Liver (tissue), 3 donors: Measurements from ENCODE around the gene ZCCHC8.
"Not testable (repeated sequence)": the region's sequence is repeated elsewhere in the genome, so short reads cannot be mapped to it uniquely, and the experiment has no call there.

ENCODE experiments used
- EGR1 ChIP-seq, 2 donors: IDR thresholded peaks; 2 replicates each; pipeline ENCODE4 v1.6.1; 2016 to 2018; ENCODE audit warnings: antibody characterized with exemption in 2 of 2, low read depth in 2 of 2
- HNF4G ChIP-seq: IDR thresholded peaks from 2 replicates; pipeline ENCODE4 v1.6.1; 2016; ENCODE audit warnings: antibody characterized with exemption
- RAD21 ChIP-seq, 2 donors: IDR thresholded peaks; 2 replicates each; pipeline ENCODE4 v1.6.1; 2016; ENCODE audit warnings: antibody characterized with exemption in 2 of 2, mild to moderate bottlenecking in 2 of 2
- RXRA ChIP-seq, 2 donors: IDR thresholded peaks; 2 replicates each; pipeline ENCODE4 v1.6.1; 2017 to 2018; ENCODE audit warnings: antibody characterized with exemption in 2 of 2, mild to moderate bottlenecking in 1 of 2
- SP1 ChIP-seq: IDR thresholded peaks from 2 replicates; pipeline ENCODE4 v1.6.1; 2018; ENCODE audit warnings: antibody characterized with exemption, mild to moderate bottlenecking
- TAF1 ChIP-seq: conservative IDR thresholded peaks from 2 replicates; pipeline ENCODE4 v1.6.1; 2016; ENCODE audit warnings: antibody characterized with exemption, mild to moderate bottlenecking
- YY1 ChIP-seq: IDR thresholded peaks from 2 replicates; pipeline ENCODE4 v1.6.1; 2016; ENCODE audit warnings: antibody characterized with exemption, mild to moderate bottlenecking
- TF ChIP-seq, protein P1 (sequence below): fragments of 150-350 bp; IDR thresholded peaks from 2 replicates; pipeline ENCODE4 v1.5.1; 2017; ENCODE audit warnings: improper control_type of control experiment, low read depth, low read length; ENCODE audit not compliant: missing input control
- TF ChIP-seq, protein P2 (sequence below): IDR thresholded peaks from 2 replicates; pipeline ENCODE4 v1.6.1; 2016; ENCODE audit warnings: antibody characterized with exemption
- TF ChIP-seq, protein P3 (sequence below): IDR thresholded peaks from 2 replicates; pipeline ENCODE4 v1.6.1; 2016; ENCODE audit warnings: antibody characterized with exemption, mild to moderate bottlenecking
- TF ChIP-seq, protein P4 (sequence below): IDR thresholded peaks from 2 replicates; pipeline ENCODE4 v1.6.1; 2016; ENCODE audit warnings: antibody characterized with exemption
- donor health status: healthy.
- donor health status: healthy.

DNA sequence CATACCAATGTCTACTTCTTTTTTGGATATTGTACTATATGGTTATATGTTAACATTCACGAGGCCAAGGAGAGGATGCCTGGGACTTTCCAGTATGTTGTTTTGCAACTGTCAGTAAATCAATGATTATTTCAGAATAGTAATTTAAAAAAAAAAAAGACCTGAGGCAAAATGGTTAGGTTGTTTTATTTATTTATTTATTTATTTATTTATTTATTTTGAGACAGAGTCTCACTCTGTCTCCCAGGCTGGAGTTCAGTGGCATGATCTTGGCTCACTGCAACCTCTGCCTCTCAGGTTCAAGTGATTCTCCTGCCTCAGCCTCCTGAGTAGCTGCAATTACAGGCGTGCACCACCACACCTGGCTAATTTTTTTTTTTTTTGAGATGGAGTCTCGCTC is 52.9 kb downstream of the ZCCHC8 start:
- not testable (repeated sequence) for TF ChIP-seq YY1; TAF1; RAD21 (IDR thresholded peaks at IDR 0.05); SP1; EGR1 (IDR thresholded peaks at IDR 0.05; ENCODE audit: low read depth in 2 of 2); RXRA (IDR thresholded peaks at IDR 0.05); HNF4G
- TF ChIP-seq, protein P1, sequence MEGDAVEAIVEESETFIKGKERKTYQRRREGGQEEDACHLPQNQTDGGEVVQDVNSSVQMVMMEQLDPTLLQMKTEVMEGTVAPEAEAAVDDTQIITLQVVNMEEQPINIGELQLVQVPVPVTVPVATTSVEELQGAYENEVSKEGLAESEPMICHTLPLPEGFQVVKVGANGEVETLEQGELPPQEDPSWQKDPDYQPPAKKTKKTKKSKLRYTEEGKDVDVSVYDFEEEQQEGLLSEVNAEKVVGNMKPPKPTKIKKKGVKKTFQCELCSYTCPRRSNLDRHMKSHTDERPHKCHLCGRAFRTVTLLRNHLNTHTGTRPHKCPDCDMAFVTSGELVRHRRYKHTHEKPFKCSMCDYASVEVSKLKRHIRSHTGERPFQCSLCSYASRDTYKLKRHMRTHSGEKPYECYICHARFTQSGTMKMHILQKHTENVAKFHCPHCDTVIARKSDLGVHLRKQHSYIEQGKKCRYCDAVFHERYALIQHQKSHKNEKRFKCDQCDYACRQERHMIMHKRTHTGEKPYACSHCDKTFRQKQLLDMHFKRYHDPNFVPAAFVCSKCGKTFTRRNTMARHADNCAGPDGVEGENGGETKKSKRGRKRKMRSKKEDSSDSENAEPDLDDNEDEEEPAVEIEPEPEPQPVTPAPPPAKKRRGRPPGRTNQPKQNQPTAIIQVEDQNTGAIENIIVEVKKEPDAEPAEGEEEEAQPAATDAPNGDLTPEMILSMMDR = not testable (repeated sequence)
- TF ChIP-seq, protein P2, sequence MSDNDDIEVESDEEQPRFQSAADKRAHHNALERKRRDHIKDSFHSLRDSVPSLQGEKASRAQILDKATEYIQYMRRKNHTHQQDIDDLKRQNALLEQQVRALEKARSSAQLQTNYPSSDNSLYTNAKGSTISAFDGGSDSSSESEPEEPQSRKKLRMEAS = not testable (repeated sequence)
- TF ChIP-seq, protein P3, sequence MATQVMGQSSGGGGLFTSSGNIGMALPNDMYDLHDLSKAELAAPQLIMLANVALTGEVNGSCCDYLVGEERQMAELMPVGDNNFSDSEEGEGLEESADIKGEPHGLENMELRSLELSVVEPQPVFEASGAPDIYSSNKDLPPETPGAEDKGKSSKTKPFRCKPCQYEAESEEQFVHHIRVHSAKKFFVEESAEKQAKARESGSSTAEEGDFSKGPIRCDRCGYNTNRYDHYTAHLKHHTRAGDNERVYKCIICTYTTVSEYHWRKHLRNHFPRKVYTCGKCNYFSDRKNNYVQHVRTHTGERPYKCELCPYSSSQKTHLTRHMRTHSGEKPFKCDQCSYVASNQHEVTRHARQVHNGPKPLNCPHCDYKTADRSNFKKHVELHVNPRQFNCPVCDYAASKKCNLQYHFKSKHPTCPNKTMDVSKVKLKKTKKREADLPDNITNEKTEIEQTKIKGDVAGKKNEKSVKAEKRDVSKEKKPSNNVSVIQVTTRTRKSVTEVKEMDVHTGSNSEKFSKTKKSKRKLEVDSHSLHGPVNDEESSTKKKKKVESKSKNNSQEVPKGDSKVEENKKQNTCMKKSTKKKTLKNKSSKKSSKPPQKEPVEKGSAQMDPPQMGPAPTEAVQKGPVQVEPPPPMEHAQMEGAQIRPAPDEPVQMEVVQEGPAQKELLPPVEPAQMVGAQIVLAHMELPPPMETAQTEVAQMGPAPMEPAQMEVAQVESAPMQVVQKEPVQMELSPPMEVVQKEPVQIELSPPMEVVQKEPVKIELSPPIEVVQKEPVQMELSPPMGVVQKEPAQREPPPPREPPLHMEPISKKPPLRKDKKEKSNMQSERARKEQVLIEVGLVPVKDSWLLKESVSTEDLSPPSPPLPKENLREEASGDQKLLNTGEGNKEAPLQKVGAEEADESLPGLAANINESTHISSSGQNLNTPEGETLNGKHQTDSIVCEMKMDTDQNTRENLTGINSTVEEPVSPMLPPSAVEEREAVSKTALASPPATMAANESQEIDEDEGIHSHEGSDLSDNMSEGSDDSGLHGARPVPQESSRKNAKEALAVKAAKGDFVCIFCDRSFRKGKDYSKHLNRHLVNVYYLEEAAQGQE = not testable (repeated sequence)
- TF ChIP-seq, protein P4, sequence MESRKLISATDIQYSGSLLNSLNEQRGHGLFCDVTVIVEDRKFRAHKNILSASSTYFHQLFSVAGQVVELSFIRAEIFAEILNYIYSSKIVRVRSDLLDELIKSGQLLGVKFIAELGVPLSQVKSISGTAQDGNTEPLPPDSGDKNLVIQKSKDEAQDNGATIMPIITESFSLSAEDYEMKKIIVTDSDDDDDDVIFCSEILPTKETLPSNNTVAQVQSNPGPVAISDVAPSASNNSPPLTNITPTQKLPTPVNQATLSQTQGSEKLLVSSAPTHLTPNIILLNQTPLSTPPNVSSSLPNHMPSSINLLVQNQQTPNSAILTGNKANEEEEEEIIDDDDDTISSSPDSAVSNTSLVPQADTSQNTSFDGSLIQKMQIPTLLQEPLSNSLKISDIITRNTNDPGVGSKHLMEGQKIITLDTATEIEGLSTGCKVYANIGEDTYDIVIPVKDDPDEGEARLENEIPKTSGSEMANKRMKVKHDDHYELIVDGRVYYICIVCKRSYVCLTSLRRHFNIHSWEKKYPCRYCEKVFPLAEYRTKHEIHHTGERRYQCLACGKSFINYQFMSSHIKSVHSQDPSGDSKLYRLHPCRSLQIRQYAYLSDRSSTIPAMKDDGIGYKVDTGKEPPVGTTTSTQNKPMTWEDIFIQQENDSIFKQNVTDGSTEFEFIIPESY = not testable (repeated sequence)
